ENCODE data around the gene SPSB1. TPM values are rescaled to one million over a fixed set of nuclear protein-coding genes. Genes with fewer than 3 reads are reported as not detected.

The SPSB1 gene
- total RNA-seq = 3.1 TPM

DNA sequence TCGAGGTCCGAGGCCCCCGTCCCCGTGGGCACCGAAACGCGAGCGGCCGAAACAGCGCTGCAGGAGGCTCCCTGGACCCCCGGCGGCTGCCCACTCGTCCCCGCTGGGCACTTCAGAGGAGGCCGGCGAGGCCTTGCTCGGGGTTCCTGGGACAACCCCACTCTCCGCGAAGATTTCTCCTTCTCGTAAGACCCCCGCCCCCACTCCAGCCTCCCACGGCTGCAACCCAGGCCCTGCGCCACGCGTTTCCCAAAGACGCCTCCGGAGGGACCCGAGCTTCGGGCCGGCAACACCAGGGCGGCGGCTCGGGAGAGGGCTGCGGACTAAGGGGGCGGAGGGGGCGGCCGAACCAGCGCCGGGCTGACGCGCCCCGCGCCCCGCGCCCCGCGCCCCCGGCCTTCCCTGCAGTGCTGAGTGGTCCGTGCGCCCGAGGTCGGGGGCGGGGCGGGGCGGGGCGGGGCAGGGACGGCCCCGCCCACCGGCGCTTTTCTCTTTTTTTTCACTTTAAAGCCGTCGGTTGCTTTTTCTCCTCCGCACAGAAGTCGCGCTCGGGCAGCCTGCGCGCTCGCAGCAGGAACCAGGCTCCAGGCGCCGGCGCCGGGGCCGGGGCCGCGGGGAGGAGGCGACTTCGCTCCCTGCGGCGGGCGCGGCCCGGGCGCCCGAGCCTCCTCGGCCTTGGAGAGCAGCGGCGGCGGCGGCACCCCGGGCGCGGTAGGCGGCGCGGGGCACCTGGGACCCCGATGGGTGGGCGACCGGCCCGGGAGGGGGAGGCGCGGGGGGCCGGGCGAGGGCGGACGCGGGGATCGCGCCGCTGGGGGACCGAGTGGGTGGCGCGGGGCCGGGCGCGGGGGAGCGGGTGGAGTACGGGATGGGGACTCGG is at the start of gene SPSB1:
Gene SPSB1 (plus strand): TSS at position 534 of the 880 bp plus-strand sequence. CDS start 62,998 bp downstream, outside the sequence.

Other genes starting within 250 kb of the SPSB1 start
- 0.94 TPM for gene SLC2A5, start 223.3 kb upstream of the SPSB1 start, total RNA-seq
- under 0.01 TPM for gene GPR157, start 163.8 kb upstream of the SPSB1 start, total RNA-seq
- gene H6PD, start 58.1 kb upstream of the SPSB1 start, total RNA-seq = 11.3 TPM
- 6.9 TPM for gene SLC25A33, start 246.6 kb downstream of the SPSB1 start, total RNA-seq